Mammary epithelial cell (primary cell): ENCODE measurements around the gene EYS.

Experiments used
- CTCF ChIP-seq, 2 donors: IDR thresholded peaks in 1 of 2; conservative IDR thresholded peaks in 1 of 2; 2 replicates each; pipeline ENCODE4 v1.5.1; 2011 to 2012; ENCODE audit warnings: inconsistent platforms in 2 of 2, low read length in 2 of 2, mild to moderate bottlenecking in 2 of 2, control low read depth in 1 of 2, low read depth in 1 of 2; ENCODE audit not compliant: insufficient read depth in 1 of 2; ENCODE audit errors: extremely low read depth in 1 of 2
- EZH2 ChIP-seq: IDR thresholded peaks from 2 replicates; pipeline ENCODE4 v1.6.1; 2012; ENCODE audit warnings: low read length, inconsistent platforms, borderline replicate concordance

- TF ChIP-seq CTCF (conservative IDR thresholded peaks at IDR 0.05 in 1 of 2, IDR thresholded peaks at IDR 0.05 in 1 of 2; ENCODE audit: extremely low read depth in 1 of 2, insufficient read depth in 1 of 2, low read depth in 1 of 2, low read length in 2 of 2) (no peak), EZH2 (no peak)
Measured at GRCh38 chr6:65155083-65155482, 551.9 kb downstream of the EYS start.
